Mesenchymal stem cell (in vitro differentiated cells and primary cell): ENCODE measurements around the gene SDK2.

ENCODE experiments used
- DNase-seq: peaks from one replicate; pipeline ENCODE4 v3.0.0-alpha.2; 2013
- H2AFZ ChIP-seq: one replicate; pipeline ENCODE4 v1.6.1; 2013; ENCODE audit warnings: low read depth, mild to moderate bottlenecking, control low read depth, inconsistent platforms, low read length, moderate library complexity
- H2AK5ac ChIP-seq: 2 replicates; pipeline ENCODE4 v1.6.1; 2013; ENCODE audit warnings: low read length, moderate library complexity, mild to moderate bottlenecking, inconsistent platforms; ENCODE audit not compliant: severe bottlenecking
- H2BK120ac ChIP-seq: one replicate; pipeline ENCODE4 v1.6.1; 2013; ENCODE audit warnings: low read depth, mild to moderate bottlenecking, inconsistent platforms, low read length, moderate library complexity
- H2BK12ac ChIP-seq, 2 experiments: one replicate each; pipeline ENCODE4 v1.6.1; 2013; ENCODE audit warnings: inconsistent platforms in 2 of 2, low read length in 2 of 2, mild to moderate bottlenecking in 2 of 2, moderate library complexity in 2 of 2, control low read depth in 1 of 2
- H2BK15ac ChIP-seq: one replicate; pipeline ENCODE4 v1.6.1; 2013; ENCODE audit warnings: mild to moderate bottlenecking, low read depth, inconsistent platforms; ENCODE audit not compliant: poor library complexity, severe bottlenecking
- H2BK5ac ChIP-seq: 2 replicates; pipeline ENCODE4 v1.6.1; 2013; ENCODE audit warnings: low read depth, mild to moderate bottlenecking, low read length, control low read depth, inconsistent platforms; ENCODE audit not compliant: poor library complexity, severe bottlenecking
- H3K14ac ChIP-seq, 2 experiments: one replicate each; pipeline ENCODE4 v1.6.1; 2013; ENCODE audit warnings: inconsistent platforms in 2 of 2, low read length in 2 of 2, control low read depth in 1 of 2, mild to moderate bottlenecking in 1 of 2, moderate library complexity in 1 of 2
- H3K18ac ChIP-seq, 2 experiments: one replicate each; pipeline ENCODE4 v1.6.1; 2013; ENCODE audit warnings: inconsistent platforms in 2 of 2, low read length in 2 of 2, control low read depth in 1 of 2, low read depth in 1 of 2, mild to moderate bottlenecking in 1 of 2
- H3K23ac ChIP-seq, 2 experiments: one replicate each; pipeline ENCODE4 v1.6.1; 2013; ENCODE audit warnings: inconsistent platforms in 2 of 2, low read length in 2 of 2, mild to moderate bottlenecking in 2 of 2, moderate library complexity in 2 of 2, control low read depth in 1 of 2
- H3K27ac ChIP-seq: 2 replicates; pipeline ENCODE4 v1.5.1; 2013; ENCODE audit warnings: mild to moderate bottlenecking, moderate library complexity, low read length, control low read depth, inconsistent platforms; ENCODE audit not compliant: poor library complexity, severe bottlenecking
- H3K27me3 ChIP-seq, 2 experiments: 2 replicates each; pipeline versions ENCODE4 v1.6.1 to v1.7.0; 2013; ENCODE audit warnings: low read length in 2 of 2, mild to moderate bottlenecking in 2 of 2, moderate library complexity in 2 of 2, control low read depth in 1 of 2, inconsistent platforms in 1 of 2; ENCODE audit not compliant: control insufficient read depth in 1 of 2, insufficient read depth in 1 of 2
- H3K36me3 ChIP-seq, 2 experiments: 2 replicates each; pipeline versions ENCODE4 v1.6.1 to v1.7.0; 2013; ENCODE audit warnings: low read length in 2 of 2, control low read depth in 1 of 2, inconsistent platforms in 1 of 2, low read depth in 1 of 2, mild to moderate bottlenecking in 1 of 2; ENCODE audit not compliant: insufficient read depth in 2 of 2, control insufficient read depth in 1 of 2
- H3K4ac ChIP-seq, 2 experiments: one replicate each; pipeline ENCODE4 v1.6.1; 2013; ENCODE audit warnings: inconsistent platforms in 2 of 2, low read length in 2 of 2, mild to moderate bottlenecking in 2 of 2, moderate library complexity in 2 of 2, control low read depth in 1 of 2, low read depth in 1 of 2
- H3K4me1 ChIP-seq: 2 replicates; pipeline ENCODE4 v1.6.1; 2013; ENCODE audit warnings: low read depth, low read length, control low read depth; ENCODE audit not compliant: control insufficient read depth, insufficient read depth
- H3K4me2 ChIP-seq: 2 replicates; pipeline ENCODE4 v1.6.1; 2013; ENCODE audit warnings: low read length, mild to moderate bottlenecking, inconsistent platforms; ENCODE audit not compliant: poor library complexity, severe bottlenecking
- H3K4me3 ChIP-seq, 2 experiments: 2 replicates each; pipeline versions ENCODE4 v1.5.1 to v1.7.0; 2013; ENCODE audit warnings: low read length in 2 of 2, mild to moderate bottlenecking in 2 of 2, control low read depth in 1 of 2, low read depth in 1 of 2; ENCODE audit not compliant: insufficient read depth in 1 of 2
- H3K79me1 ChIP-seq: replicated peaks from 2 replicates; pipeline ENCODE4 v1.6.1; 2013; ENCODE audit warnings: mild to moderate bottlenecking, control low read depth, low read length, inconsistent platforms; ENCODE audit not compliant: poor library complexity, severe bottlenecking
- H3K9ac ChIP-seq: 2 replicates; pipeline ENCODE4 v1.7.0; 2013; ENCODE audit warnings: mild to moderate bottlenecking, low read length, moderate library complexity
- H3K9me3 ChIP-seq: 2 replicates; pipeline ENCODE4 v1.7.0; 2013; ENCODE audit warnings: mild to moderate bottlenecking, low read length; ENCODE audit not compliant: control insufficient read depth
- H4K8ac ChIP-seq: one replicate; pipeline ENCODE4 v1.6.1; 2013; ENCODE audit warnings: inconsistent platforms, mild to moderate bottlenecking, low read length, moderate library complexity
- H4K91ac ChIP-seq: one replicate; pipeline ENCODE4 v1.6.1; 2013; ENCODE audit warnings: mild to moderate bottlenecking, low read length, inconsistent platforms
- WGBS: methylation state at CpG from one replicate; pipeline ENCODE4 v1.1.7; 2013; ENCODE audit warnings: mixed read lengths; 5-methylcytosine and 5-hydroxymethylcytosine counted together

Gene SDK2

DNA sequence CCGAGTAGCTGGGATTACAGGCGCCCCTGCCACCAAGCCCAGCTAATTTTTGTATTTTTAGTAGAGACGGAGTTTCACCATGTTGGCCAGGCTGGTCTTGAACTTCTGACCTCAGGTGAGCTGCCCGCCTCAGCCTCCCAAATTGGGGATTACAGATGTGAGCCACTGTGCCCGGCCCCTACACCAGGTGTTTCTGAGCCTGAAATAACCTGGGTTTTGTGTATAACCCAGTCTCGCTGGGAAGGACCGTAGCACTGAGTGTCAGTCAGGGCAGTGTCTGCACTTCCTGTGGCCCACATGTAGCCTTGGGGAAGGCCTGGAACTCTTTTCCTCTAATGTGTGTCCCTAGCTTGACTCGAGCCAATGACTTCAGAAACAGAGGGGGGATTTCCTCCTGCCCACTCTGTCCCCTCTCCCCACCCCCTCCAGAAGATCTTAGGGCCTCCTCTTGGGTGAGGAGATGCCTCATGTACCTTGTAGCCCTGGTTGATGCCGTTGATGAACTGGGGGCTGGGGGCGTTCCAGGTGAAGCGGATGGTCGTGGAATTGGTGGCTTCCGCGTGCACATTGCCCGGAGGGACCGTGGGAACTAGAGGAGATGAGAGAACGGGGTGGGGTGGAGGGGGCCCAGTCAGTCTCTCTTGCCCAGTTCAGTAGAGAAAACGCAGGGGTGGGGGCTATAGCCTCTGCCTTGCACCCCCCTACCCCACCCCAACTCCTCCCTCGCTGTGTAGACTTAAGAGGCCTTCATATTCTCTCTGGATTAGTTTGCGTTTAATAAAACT lies 229.9 kb downstream of the SDK2 start:
- Histone ChIP-seq H2BK120ac (no peak overlapping the region), H3K18ac (no peak overlapping the region), H3K27ac (no peak overlapping the region), H4K91ac (no peak overlapping the region), H2AK5ac (no peak overlapping the region), H3K4me3 (no peak overlapping the region), H3K36me3 (peaks cover 0 to 2% of the 10 kb centered on the region in 2 experiments), H3K9ac (no peak overlapping the region), H4K8ac (no peak overlapping the region), H2BK5ac (no peak overlapping the region), H3K23ac (no peak overlapping the region), H3K9me3 (no peaks in the 10 kb centered on the region), H3K4me1 (peaks cover 8% of the 10 kb centered on the region), H3K4ac (no peak overlapping the region), H3K14ac (no peak overlapping the region), H3K4me2 (no peak overlapping the region), H3K79me1 (no peaks in the 10 kb centered on the region), H2BK12ac (no peak overlapping the region), H2BK15ac (no peak overlapping the region), H2AFZ (no peak overlapping the region), H3K27me3 (peaks cover 0 to 13% of the 10 kb centered on the region in 2 experiments)
- 88% methylated on average over 15 of the region's 20 CpGs for WGBS
- DNase-seq: no peak

DNA sequence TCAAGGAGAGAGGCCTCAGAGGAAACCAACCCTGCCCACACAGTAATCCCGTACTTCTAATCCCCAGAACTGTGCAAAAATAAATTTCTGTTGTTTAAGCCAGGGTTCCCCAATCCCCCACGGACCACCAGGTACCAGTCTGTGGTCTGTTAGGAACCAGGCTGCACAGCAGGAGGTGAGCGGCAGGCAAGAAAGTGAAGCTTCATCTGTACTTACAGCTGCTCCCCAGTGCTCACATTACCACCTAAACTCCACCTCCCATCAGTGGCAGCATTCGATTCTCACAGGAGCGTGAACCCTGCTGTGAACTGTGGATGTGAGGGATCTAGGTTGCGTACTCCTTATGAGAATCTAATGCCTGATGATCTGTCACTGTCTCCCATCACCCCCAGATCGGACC lies 231.3 kb downstream of the SDK2 start:
- no peaks in the 10 kb centered on the region for H3K9me3 ChIP-seq
- H3K4me1 ChIP-seq: peaks cover 8% of the 10 kb centered on the region
- no peak overlapping the region for H3K27ac ChIP-seq
- no peak overlapping the region for H3K4me3 ChIP-seq
- H3K36me3 ChIP-seq: peaks cover 0 to 2% of the 10 kb centered on the region in 2 experiments
- no peak for DNase-seq
- WGBS: 90% methylated on average over 3 of the region's 7 CpGs
- H3K23ac ChIP-seq: no peak overlapping the region
- no peak overlapping the region for H2BK120ac ChIP-seq
- H4K8ac ChIP-seq: no peak overlapping the region
- no peak overlapping the region for H3K18ac ChIP-seq
- H2AK5ac ChIP-seq: no peak overlapping the region
- H2BK15ac ChIP-seq: no peak overlapping the region
- H3K4me2 ChIP-seq: no peak overlapping the region
- H3K27me3 ChIP-seq: peaks cover 0 to 17% of the 10 kb centered on the region in 2 experiments
- H3K14ac ChIP-seq: no peak overlapping the region
- no peak overlapping the region for H2BK5ac ChIP-seq
- H3K9ac ChIP-seq: no peak overlapping the region
- H4K91ac ChIP-seq: no peak overlapping the region
- no peaks in the 10 kb centered on the region for H3K79me1 ChIP-seq
- no peak overlapping the region for H2BK12ac ChIP-seq
- no peak overlapping the region for H3K4ac ChIP-seq
- no peak overlapping the region for H2AFZ ChIP-seq

DNA sequence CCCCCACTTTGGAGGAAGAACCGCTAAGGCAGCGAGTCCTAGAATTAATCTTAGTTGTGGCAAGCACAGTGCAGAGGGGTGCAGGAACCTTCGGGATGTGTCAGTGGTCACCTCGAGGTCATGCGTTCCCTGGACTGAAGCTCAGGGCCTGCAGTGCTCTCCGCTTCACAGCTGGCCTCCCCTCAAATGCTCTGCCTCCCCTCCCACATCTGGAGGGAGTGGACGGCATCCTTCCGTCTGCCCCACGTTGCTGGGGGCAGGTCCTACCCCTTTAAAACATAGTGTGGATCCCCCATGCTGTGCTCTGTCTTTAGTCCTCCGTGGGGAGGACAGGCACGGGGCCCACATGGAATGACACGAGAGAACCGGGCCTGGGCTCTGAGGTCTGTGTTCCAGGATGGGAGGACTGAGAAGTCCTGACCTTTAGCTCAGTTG lies 232.9 kb downstream of the SDK2 start:
- Histone ChIP-seq H2BK15ac (no peak overlapping the region), H3K4me3 (no peak overlapping the region), H2BK12ac (no peak overlapping the region), H3K36me3 (peaks cover 0 to 2% of the 10 kb centered on the region in 2 experiments), H2BK5ac (no peak overlapping the region), H3K23ac (no peak overlapping the region), H3K4me1 (peaks cover 8% of the 10 kb centered on the region), H3K4ac (no peak overlapping the region), H3K27me3 (peaks cover 0 to 12% of the 10 kb centered on the region in 2 experiments), H4K8ac (no peak overlapping the region), H3K79me1 (no peaks in the 10 kb centered on the region), H2AK5ac (no peak overlapping the region), H3K4me2 (no peak overlapping the region), H4K91ac (no peak overlapping the region), H3K14ac (no peak overlapping the region), H3K9me3 (no peaks in the 10 kb centered on the region), H3K18ac (no peak overlapping the region), H2BK120ac (no peak overlapping the region), H2AFZ (no peak overlapping the region), H3K27ac (no peak overlapping the region), H3K9ac (no peak overlapping the region)
- WGBS: 63% methylated on average over 13 of the region's 13 CpGs
- no peak for DNase-seq

DNA sequence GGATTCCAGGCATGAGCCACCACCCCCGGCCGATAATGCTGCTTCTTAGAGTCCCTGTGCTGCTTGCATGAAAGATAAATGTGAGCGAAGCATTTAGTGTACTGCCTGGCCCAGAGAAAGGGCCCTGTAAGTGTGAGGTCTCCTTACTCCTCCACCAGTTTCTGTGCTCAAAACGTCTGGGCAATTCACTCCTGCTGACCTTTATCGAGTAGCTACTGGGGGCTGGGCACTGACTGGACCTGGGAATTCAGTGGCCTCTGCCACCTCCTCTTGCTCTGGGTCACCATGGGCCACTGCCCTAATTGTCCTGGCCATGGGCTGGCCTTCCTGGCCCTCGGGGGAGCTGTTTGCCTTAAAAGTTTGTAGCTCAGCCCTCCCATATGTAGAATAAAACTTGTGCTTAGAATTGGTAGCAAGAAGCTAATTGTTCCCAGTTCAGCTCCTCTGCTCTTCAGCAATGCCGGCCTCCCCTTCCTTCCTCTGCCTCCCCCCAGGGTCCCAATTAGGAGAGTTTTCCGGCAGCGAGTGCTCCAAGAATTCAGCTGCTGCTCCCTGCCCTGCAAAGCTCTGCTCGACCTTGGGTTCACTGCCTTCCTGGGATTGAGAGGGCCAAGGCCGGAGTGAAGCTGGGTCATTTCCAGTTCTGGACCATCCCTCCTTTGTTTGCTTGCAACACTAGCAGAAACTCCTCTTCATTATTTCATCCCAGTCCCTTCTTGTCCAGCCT lies 233.5 kb downstream of the SDK2 start:
- H3K4me1 ChIP-seq: peaks cover 8% of the 10 kb centered on the region
- no peak overlapping the region for H2AK5ac ChIP-seq
- H3K18ac ChIP-seq: no peak overlapping the region
- H3K4me3 ChIP-seq: no peak overlapping the region
- peaks cover 0 to 2% of the 10 kb centered on the region in 2 experiments for H3K36me3 ChIP-seq
- H2BK12ac ChIP-seq: no peak overlapping the region
- no peak overlapping the region for H2BK5ac ChIP-seq
- H3K27me3 ChIP-seq: peaks cover 0 to 12% of the 10 kb centered on the region in 2 experiments
- H3K79me1 ChIP-seq: no peaks in the 10 kb centered on the region
- H2BK120ac ChIP-seq: no peak overlapping the region
- no peaks in the 10 kb centered on the region for H3K9me3 ChIP-seq
- no peak overlapping the region for H3K4me2 ChIP-seq
- no peak for DNase-seq
- no peak overlapping the region for H3K4ac ChIP-seq
- H3K27ac ChIP-seq: no peak overlapping the region
- no peak overlapping the region for H4K8ac ChIP-seq
- peak overlapping the region; percentile 3 for H2BK15ac ChIP-seq
- no peak overlapping the region for H3K9ac ChIP-seq
- WGBS: 32% methylated on average over 11 of the region's 11 CpGs
- H3K14ac ChIP-seq: no peak overlapping the region
- no peak overlapping the region for H2AFZ ChIP-seq
- H4K91ac ChIP-seq: no peak overlapping the region
- no peak overlapping the region for H3K23ac ChIP-seq
